Right lobe of liver (tissue), 6 donors: Measurements from ENCODE around the gene CYFIP2. TPM values are rescaled to one million over a fixed set of nuclear protein-coding genes. Genes with fewer than 3 reads are reported as not detected.

Experiments used
- ATAC-seq, 4 donors: fragments of 200-7000 bp; cut with Tn5 transposase; one replicate each; pipeline ENCODE4 v1.9.1; 2020; ENCODE audit warnings: mild to moderate bottlenecking in 4 of 4, moderate library complexity in 4 of 4
- DNase-seq, 3 donors: peaks; one replicate each; pipeline ENCODE4 v3.0.0-alpha.2; 2020
- H3K27ac ChIP-seq, 3 donors: fragments of 200-600 bp; one replicate each; pipeline ENCODE4 v1.8.0; 2022
- H3K27me3 ChIP-seq, 2 donors: fragments of 200-600 bp; one replicate each; pipeline ENCODE4 v1.8.0; 2022
- H3K36me3 ChIP-seq, 4 donors: fragments of 200-600 bp; sonication (generic) in 1 of 4; one replicate each; pipeline versions ENCODE4 v1.5.1 to v1.8.0; 2017 to 2022; ENCODE audit warnings: control low read depth in 1 of 4
- H3K4me1 ChIP-seq, 4 donors: fragments of 200-600 bp; sonication (generic) in 1 of 4; one replicate each; pipeline versions ENCODE4 v1.5.1 to v1.8.0; 2017 to 2022; ENCODE audit warnings: control low read depth in 1 of 4
- H3K4me3 ChIP-seq, 3 donors: fragments of 200-600 bp; one replicate each; pipeline ENCODE4 v1.8.0; 2022
- H3K9me3 ChIP-seq, 4 donors: fragments of 200-600 bp; sonication (generic) in 1 of 4; one replicate each; pipeline versions ENCODE4 v1.5.1 to v1.8.0; 2017 to 2022; ENCODE audit warnings: control low read depth in 1 of 4
- POLR2A ChIP-seq: fragments of 450-650 bp; IDR thresholded peaks from one replicate; pipeline ENCODE4 v1.6.1; 2017; ENCODE audit warnings: antibody characterized with exemption, mild to moderate bottlenecking
- WGBS: methylation state at CpG from one replicate; pipeline ENCODE4 v1.1.6; 2018; ENCODE audit warnings: low coverage, low lambda C conversion rate; ENCODE audit not compliant: insufficient coverage; ENCODE audit errors: missing lambda C conversion rate; 5-methylcytosine and 5-hydroxymethylcytosine counted together
- intact Hi-C, 2 donors: fragments of 100-400 bp; cut with DNase I; formaldehyde crosslinking; loops; one replicate each; pipeline versions ENCODE4 v1.11.2 to v1.14.1; 2022
- total RNA-seq, 6 experiments: library from RNA; depleted of rRNA in 2 of 6; stranded (reverse); fragments of >200 nt in 2 of 6; fragmentation: NEBNext Ultra II Directional in 3 of 6; extraction: Animal tissue kit (Norgen Biotek cat#: 25700) in 3 of 6; gene quantifications; one replicate each; pipeline versions ENCODE4 v1.1.0 to v1.2.4, GENCODE V29; 2016 to 2023
- TF ChIP-seq, protein P1 (sequence below), 4 donors: fragments of 200-600 bp in 3 of 4; fragments of 450-650 bp in 1 of 4; IDR thresholded peaks; one replicate each; pipeline versions ENCODE4 v1.5.1 to v1.8.0; 2016 to 2022; ENCODE audit warnings: antibody characterized with exemption in 4 of 4, mild to moderate bottlenecking in 2 of 4
- donor health status: DM: no; HTN: yes; CAD: no.
- donor health status: DM: no; HTN: no; CAD: no.
- donor health status: DM: no; HTN: no; CAD: no.
- donor health status: DM: no; HTN: yes; CAD: no.
- donor health status: DM: no; HTN: yes; CAD: no.

The CYFIP2 gene
- total RNA-seq, 6 experiments from 2014 or later: 20.6 to 89.1 (median 49.6) TPM

- TF ChIP-seq, protein P1, sequence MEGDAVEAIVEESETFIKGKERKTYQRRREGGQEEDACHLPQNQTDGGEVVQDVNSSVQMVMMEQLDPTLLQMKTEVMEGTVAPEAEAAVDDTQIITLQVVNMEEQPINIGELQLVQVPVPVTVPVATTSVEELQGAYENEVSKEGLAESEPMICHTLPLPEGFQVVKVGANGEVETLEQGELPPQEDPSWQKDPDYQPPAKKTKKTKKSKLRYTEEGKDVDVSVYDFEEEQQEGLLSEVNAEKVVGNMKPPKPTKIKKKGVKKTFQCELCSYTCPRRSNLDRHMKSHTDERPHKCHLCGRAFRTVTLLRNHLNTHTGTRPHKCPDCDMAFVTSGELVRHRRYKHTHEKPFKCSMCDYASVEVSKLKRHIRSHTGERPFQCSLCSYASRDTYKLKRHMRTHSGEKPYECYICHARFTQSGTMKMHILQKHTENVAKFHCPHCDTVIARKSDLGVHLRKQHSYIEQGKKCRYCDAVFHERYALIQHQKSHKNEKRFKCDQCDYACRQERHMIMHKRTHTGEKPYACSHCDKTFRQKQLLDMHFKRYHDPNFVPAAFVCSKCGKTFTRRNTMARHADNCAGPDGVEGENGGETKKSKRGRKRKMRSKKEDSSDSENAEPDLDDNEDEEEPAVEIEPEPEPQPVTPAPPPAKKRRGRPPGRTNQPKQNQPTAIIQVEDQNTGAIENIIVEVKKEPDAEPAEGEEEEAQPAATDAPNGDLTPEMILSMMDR (IDR thresholded peaks at IDR 0.05): no peak
- no peak for TF ChIP-seq POLR2A
- intact Hi-C loops: no loop called here
- Histone ChIP-seq H3K36me3 (peaks cover 0 to 8% (median 5%) of the 10 kb centered on the region in 4 donors), H3K4me3 (no peak overlapping the region), H3K27me3 (no peaks in the 10 kb centered on the region), H3K9me3 (no peaks in the 10 kb centered on the region), H3K4me1 (peaks cover 0 to 15% (median 0%) of the 10 kb centered on the region in 4 donors), H3K27ac (no peak overlapping the region)
- ATAC-seq: no peak
- DNase-seq: no peak
- 80% methylated on average over 3 of the region's 3 CpGs for WGBS
These were observed 65.9 kb downstream of the CYFIP2 start for GRCh38 chr5:157331807-157332206.

- ATAC-seq (peak in 2 of 4 donors; percentile 29 to 47), DNase-seq (no peak)
- no peak overlapping the region for H3K4me3 ChIP-seq
- H3K4me1 ChIP-seq: peaks cover 0 to 7% (median 0%) of the 10 kb centered on the region in 4 donors
- no peaks in the 10 kb centered on the region for H3K27me3 ChIP-seq
- no peak overlapping the region for H3K27ac ChIP-seq
- H3K9me3 ChIP-seq: no peaks in the 10 kb centered on the region
- 84% methylated on average over 8 of the region's 8 CpGs for WGBS
- TF ChIP-seq POLR2A: no peak
- TF ChIP-seq, protein P1 (IDR thresholded peaks at IDR 0.05): no peak
- intact Hi-C loops: no loop called here
- peaks cover 0 to 10% (median 5%) of the 10 kb centered on the region in 4 donors for H3K36me3 ChIP-seq
These were observed 69.9 kb downstream of the CYFIP2 start for GRCh38 chr5:157335534-157336422.

DNA sequence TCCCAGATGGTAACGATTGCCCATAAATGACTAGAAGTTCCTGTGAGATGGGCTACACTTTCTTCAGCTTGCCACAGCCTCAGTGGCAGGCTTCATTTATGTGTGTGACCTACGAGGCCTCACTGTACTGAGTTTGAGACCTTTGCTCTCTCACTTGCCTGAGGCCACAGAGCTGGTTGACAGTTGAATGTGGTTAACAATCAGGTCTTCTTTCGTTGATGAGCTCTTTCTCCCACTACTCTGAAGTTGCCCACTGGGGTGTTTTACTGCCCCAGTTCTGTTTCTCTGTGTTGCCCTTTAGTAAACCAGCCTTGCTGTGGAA lies 70.5 kb downstream of the CYFIP2 start:
- intact Hi-C loops: no loop called here

DNA sequence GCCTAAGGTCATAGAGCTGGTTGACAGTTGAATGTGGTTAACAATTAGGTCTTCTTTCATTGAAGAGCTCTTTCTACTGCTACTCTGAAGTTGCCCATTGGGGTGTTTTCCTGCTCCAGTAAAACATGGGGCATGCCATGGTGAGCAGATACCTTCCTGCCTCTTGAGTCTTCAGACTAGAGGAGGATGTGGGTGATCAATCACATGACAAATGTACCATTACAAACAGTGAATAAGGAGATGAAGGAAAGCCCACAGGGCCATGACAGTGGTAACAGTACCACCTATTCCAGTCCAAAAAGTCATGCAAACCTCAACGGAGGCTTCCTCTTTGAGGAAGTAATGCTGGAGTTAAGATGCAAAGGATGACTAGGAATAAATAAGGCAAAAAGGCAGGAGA lies 73.5 kb downstream of the CYFIP2 start:
- Histone ChIP-seq H3K4me1 (peaks cover 0 to 7% (median 0%) of the 10 kb centered on the region in 4 donors), H3K9me3 (no peaks in the 10 kb centered on the region), H3K4me3 (no peak overlapping the region), H3K36me3 (peaks cover 0 to 5% (median 2%) of the 10 kb centered on the region in 4 donors), H3K27me3 (no peaks in the 10 kb centered on the region), H3K27ac (no peak overlapping the region)
- ATAC-seq (no peak), DNase-seq (no peak)
- TF ChIP-seq POLR2A: no peak
- TF ChIP-seq, protein P1 (IDR thresholded peaks at IDR 0.05): no peak
- intact Hi-C loops: no loop called here
- WGBS: 89% methylated on average over 1 of the region's 1 CpG

More for the DNA sequence above, 70.5 kb downstream of the CYFIP2 start:
- no peak overlapping the region for H3K27ac ChIP-seq
- no peak overlapping the region for H3K4me3 ChIP-seq
- H3K36me3 ChIP-seq: peaks cover 0 to 10% (median 4%) of the 10 kb centered on the region in 4 donors
- ATAC-seq (peak; percentile 34 to 68 (median 46)), DNase-seq (no peak)
- no peaks in the 10 kb centered on the region for H3K9me3 ChIP-seq
- H3K27me3 ChIP-seq: no peaks in the 10 kb centered on the region
- no peak for TF ChIP-seq POLR2A
- TF ChIP-seq, protein P1 (IDR thresholded peaks at IDR 0.05): no peak
- 70% methylated on average over 2 of the region's 3 CpGs for WGBS
- H3K4me1 ChIP-seq: peaks cover 0 to 7% (median 0%) of the 10 kb centered on the region in 4 donors
